HCT116 (cell line): Measurements from ENCODE around the gene MAN2B1. TPM values are rescaled to one million over a fixed set of nuclear protein-coding genes. Genes with fewer than 3 reads are reported as not detected.

Source experiments
- ATAC-seq: fragments of 200-7000 bp; cut with Tn5 transposase; 2 replicates; pipeline ENCODE4 v1.9.1; 2020; ENCODE audit warnings: mild to moderate bottlenecking, moderate library complexity
- BruUV-seq: library from RNA; stranded (reverse); fragments of 400-500 nt; replicated peaks from 2 replicates; lab custom pipeline; 2021; lab: Mats Ljungman, UMichigan
- CTCF ChIA-PET: fragments of 300-600 bp; sonication (Branson Sonifier 250); formaldehyde crosslinking; loops from one replicate; lab custom pipeline; 2021; ENCODE audit warnings: antibody characterized with exemption; lab: Charles Lee
- POLR2A ChIA-PET: fragments of 300-600, 350-600 bp; sonication (Branson Sonifier 250); formaldehyde crosslinking; loops from one replicate; lab custom pipeline; 2021; ENCODE audit warnings: antibody characterized with exemption; lab: Charles Lee
- RAD21 ChIA-PET, 2 experiments: fragments of 300-600 bp; sonication (Branson Sonifier 250); formaldehyde crosslinking; loops; one replicate each; lab custom pipeline; 2023; ENCODE audit warnings: low total read pairs in 2 of 2; ENCODE audit not compliant: uncharacterized antibody in 2 of 2, unreplicated experiment in 2 of 2, low non-redundant PET in 1 of 2; lab: Charles Lee
- DNase-seq: peaks from one replicate; pipeline ENCODE4 v3.0.0-alpha.2; 2010; ENCODE audit warnings: low read depth, low spot score
- H2AFZ ChIP-seq: fragments of 200-600 bp; shearing (Covaris generic), sonication (generic); 2 replicates; pipeline ENCODE4 v1.6.1; 2017; ENCODE audit warnings: low read depth, mixed run types, mixed read lengths, antibody characterized with exemption, low read length; ENCODE audit not compliant: poor library complexity, severe bottlenecking
- H3K27ac ChIP-seq: 2 replicates; pipeline ENCODE4 v1.5.1; 2012; ENCODE audit warnings: low read depth, low read length
- H3K27me3 ChIP-seq: fragments of 200-600 bp; sonication (generic); 2 replicates; pipeline ENCODE4 v1.6.1; 2016; ENCODE audit warnings: mixed run types, low read length, mixed read lengths; ENCODE audit not compliant: insufficient read depth
- H3K36me3 ChIP-seq, 2 experiments: fragments of 200-500 bp in 1 of 2; fragments of 200-600 bp in 1 of 2; sonication (Bioruptor generic) in 1 of 2; sonication (generic) in 1 of 2; 2 replicates each; pipeline versions ENCODE4 v1.5.1 to v1.6.1; 2014 to 2016; ENCODE audit warnings: low read length in 2 of 2, inconsistent platforms in 1 of 2, mixed read lengths in 1 of 2, mixed run types in 1 of 2; ENCODE audit not compliant: insufficient read depth in 2 of 2, control insufficient read depth in 1 of 2
- H3K4me1 ChIP-seq, 2 experiments: fragments of 200-600 bp in 1 of 2; sonication (generic) in 1 of 2; 2 replicates each; pipeline versions ENCODE4 v1.5.1 to v1.6.1; 2012 to 2017; ENCODE audit warnings: low read length in 2 of 2, inconsistent platforms in 1 of 2, mild to moderate bottlenecking in 1 of 2, mixed read lengths in 1 of 2, mixed run types in 1 of 2, moderate library complexity in 1 of 2; ENCODE audit not compliant: insufficient read depth in 2 of 2, control insufficient read depth in 1 of 2
- H3K4me2 ChIP-seq: fragments of 200-600 bp; sonication (generic); 2 replicates; pipeline ENCODE4 v1.6.1; 2017; ENCODE audit warnings: mixed run types, low read length, mixed read lengths
- H3K4me3 ChIP-seq, 2 experiments: fragments of 200-600 bp in 1 of 2; sonication (generic) in 1 of 2; replicated peaks in 1 of 2; 2 replicates each; pipeline ENCODE4 v1.5.1; 2011 to 2016; ENCODE audit warnings: low read length in 2 of 2, control low read depth in 1 of 2, low read depth in 1 of 2, mild to moderate bottlenecking in 1 of 2, mixed read lengths in 1 of 2, mixed run types in 1 of 2
- H3K79me2 ChIP-seq: fragments of 200-600 bp; sonication (generic); 2 replicates; pipeline ENCODE4 v1.6.1; 2017; ENCODE audit warnings: mild to moderate bottlenecking, mixed run types, low read length, moderate library complexity, mixed read lengths; ENCODE audit not compliant: insufficient read depth
- H3K9ac ChIP-seq: fragments of 200-600 bp; sonication (generic); 2 replicates; pipeline ENCODE4 v1.6.1; 2016; ENCODE audit warnings: low read length, mixed read lengths
- H3K9me2 ChIP-seq: fragments of 200-600 bp; sonication (generic), shearing (Covaris generic); 2 replicates; pipeline ENCODE4 v1.6.1; 2017; ENCODE audit warnings: mixed run types, mild to moderate bottlenecking, moderate library complexity; ENCODE audit not compliant: insufficient read depth
- H3K9me3 ChIP-seq, 2 experiments: fragments of 200-500 bp in 1 of 2; fragments of 200-600 bp in 1 of 2; sonication (Bioruptor generic) in 1 of 2; sonication (generic) in 1 of 2; 2 replicates each; pipeline ENCODE4 v1.6.1; 2014 to 2017; ENCODE audit warnings: low read length in 2 of 2, mixed read lengths in 2 of 2, inconsistent platforms in 1 of 2, low read depth in 1 of 2, mild to moderate bottlenecking in 1 of 2, mixed run types in 1 of 2, moderate library complexity in 1 of 2; ENCODE audit not compliant: control insufficient read depth in 1 of 2, insufficient read depth in 1 of 2
- H4K20me1 ChIP-seq: fragments of 200-600 bp; sonication (generic), shearing (Covaris generic); 2 replicates; pipeline ENCODE4 v1.6.1; 2017; ENCODE audit warnings: mixed run types, mild to moderate bottlenecking, moderate library complexity; ENCODE audit not compliant: insufficient read depth
- ATF3 ChIP-seq: IDR thresholded peaks from 2 replicates; pipeline ENCODE4 v1.6.1; 2012
- CBX3 ChIP-seq: IDR thresholded peaks from 2 replicates; pipeline ENCODE4 v1.6.1; 2012; ENCODE audit warnings: low read depth
- EGR1 ChIP-seq: IDR thresholded peaks from 2 replicates; pipeline ENCODE4 v1.6.1; 2012; ENCODE audit warnings: low read depth
- ELF1 ChIP-seq: IDR thresholded peaks from 2 replicates; pipeline ENCODE4 v1.6.1; 2012; ENCODE audit warnings: low read depth, borderline replicate concordance
- FOSL1 ChIP-seq: IDR thresholded peaks from 2 replicates; pipeline ENCODE4 v1.6.1; 2012; ENCODE audit warnings: low read depth
- MAX ChIP-seq: IDR thresholded peaks from 2 replicates; pipeline ENCODE4 v1.6.1; 2012
- POLR2A ChIP-seq: IDR thresholded peaks from 2 replicates; pipeline ENCODE4 v1.7.0; 2011; ENCODE audit warnings: borderline replicate concordance; ENCODE audit not compliant: insufficient read depth, insufficient read length; ENCODE audit errors: extremely low read depth
- POLR2AphosphoS5 ChIP-seq: IDR thresholded peaks from 2 replicates; pipeline ENCODE4 v1.6.1; 2011; ENCODE audit warnings: mild to moderate bottlenecking, low read depth, low read length, moderate library complexity
- SP1 ChIP-seq: IDR thresholded peaks from 2 replicates; pipeline ENCODE4 v1.6.1; 2012; ENCODE audit warnings: low read depth
- TCF7L2 ChIP-seq: IDR thresholded peaks from 2 replicates; pipeline ENCODE4 v1.7.0; 2011; ENCODE audit warnings: borderline replicate concordance, inconsistent platforms; ENCODE audit not compliant: insufficient read depth, insufficient read length; ENCODE audit errors: extremely low read depth
- ZFX ChIP-seq: fragments of 450-650 bp; IDR thresholded peaks from 2 replicates; pipeline ENCODE4 v1.6.1; 2017
- ZNF274 ChIP-seq: fragments of 200-500 bp; sonication (Bioruptor generic); IDR thresholded peaks from 2 replicates; pipeline ENCODE4 v1.6.1; 2014; ENCODE audit warnings: mild to moderate bottlenecking, low read depth, low read length, inconsistent platforms
- intact Hi-C: fragments of 100-400 bp; cut with micrococcal nuclease; formaldehyde crosslinking; loops from 2 replicates; pipeline ENCODE4 v1.10.0; 2022
- total RNA-seq: library from RNA; stranded (reverse); gene quantifications from one replicate; pipeline ENCODE4 v1.2.1, GENCODE V29; 2021; ENCODE audit not compliant: unreplicated experiment

The MAN2B1 gene
- total RNA-seq, 1 experiment from 2014 or later: 48.3 TPM

GRCh38 chr19:12676928-12677327 is 10.4 kb upstream of the MAN2B1 start:
- no peaks in the 10 kb centered on the region for H3K9me2 ChIP-seq
- no peak for DNase-seq
- no peak overlapping the region for H2AFZ ChIP-seq
- H3K36me3 ChIP-seq: peaks cover 25 to 55% of the 10 kb centered on the region in 2 experiments; a peak in 3 of 4 replicates
- H3K9me3 ChIP-seq: no peaks in the 10 kb centered on the region
- H3K9ac ChIP-seq: no peak overlapping the region
- no TSS peak for BruUV-seq
- H4K20me1 ChIP-seq: no peaks in the 10 kb centered on the region
- no peak for ATAC-seq
- intact Hi-C loops: loop anchor here (2.0 kb wide), 1 partner anchor 120 kb away; no protein-coding TSS in a partner anchor
- TF ChIP-seq POLR2A: no peak
- no peak for TF ChIP-seq CBX3
- no peak for TF ChIP-seq TCF7L2
- no peak for TF ChIP-seq ATF3
- TF ChIP-seq ELF1: no peak
- TF ChIP-seq SP1: no peak
- no peak for TF ChIP-seq ZFX
- no peak for TF ChIP-seq MAX
- TF ChIP-seq ZNF274: no peak
- TF ChIP-seq FOSL1: no peak
- no peak for TF ChIP-seq EGR1
- no peak for TF ChIP-seq POLR2AphosphoS5
- TF ChIP-seq, all 23 proteins: peak for 0
- H3K79me2 ChIP-seq: peaks cover 30% of the 10 kb centered on the region
- H3K4me1 ChIP-seq: peaks cover 5 to 13% of the 10 kb centered on the region in 2 experiments; a peak in 3 of 4 replicates
- no peaks in the 10 kb centered on the region for H3K27me3 ChIP-seq
- no peak overlapping the region for H3K4me2 ChIP-seq
- ChIA-PET CTCF (interaction anchor here (1.0 to 1.7 kb wide), 3 partner anchors 13 to 119 kb away, joined by 4 to 7 read pairs (median 4); no protein-coding TSS in a partner anchor), RAD21 (no interaction called here), POLR2A (no interaction called here)
- no peak overlapping the region for H3K27ac ChIP-seq
- H3K4me3 ChIP-seq: no peak overlapping the region
